Measurements from ENCODE around the gene USP25. TPM values are rescaled to one million over a fixed set of nuclear protein-coding genes. Genes with fewer than 3 reads are reported as not detected.

Gene USP25
- polyA plus RNA-seq, 4 donors, result 8.1 to 22.8 (median 8.9) TPM

DNA sequence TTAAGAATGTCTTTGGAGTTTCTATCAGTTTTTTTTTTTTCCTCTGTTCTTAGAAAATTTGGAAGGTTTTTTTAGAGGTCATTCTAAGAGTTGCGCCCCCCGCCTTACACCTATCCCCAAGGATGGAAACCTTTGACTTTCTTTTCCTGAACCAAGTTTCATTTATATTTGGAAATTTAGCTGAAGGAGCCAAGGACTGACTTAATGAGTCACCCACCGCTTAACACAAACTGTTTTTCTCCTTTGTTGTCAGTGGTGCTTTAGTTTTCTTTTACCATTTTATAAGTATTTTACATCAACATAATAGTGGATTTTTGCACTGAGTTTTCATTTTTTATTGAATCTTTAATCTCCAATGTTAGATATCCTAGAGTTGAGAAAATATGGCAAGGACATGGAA, 25.3 kb downstream of the USP25 start:
- Histone ChIP-seq H3K27me3 (ENCODE audit: control insufficient read depth in 3 of 3, insufficient read depth in 3 of 3, low read length in 3 of 3) (no peaks in the 10 kb centered on the region), H3K36me3 (ENCODE audit: control insufficient read depth in 3 of 3, insufficient read depth in 2 of 3, low read depth in 1 of 3, low read length in 3 of 3) (no peaks in the 10 kb centered on the region), H3K27ac (ENCODE audit: low read depth in 1 of 3, low read length in 2 of 3) (no peak overlapping the region), H3K4me3 (ENCODE audit: low read depth in 1 of 3, low read length in 3 of 3) (no peak overlapping the region), H3K9me3 (ENCODE audit: control insufficient read depth in 2 of 2, insufficient read depth in 1 of 2, low read depth in 1 of 2, low read length in 1 of 2) (peaks cover 0 to 6% of the 10 kb centered on the region in 2 donors), H3K4me1 (ENCODE audit: control insufficient read depth in 3 of 3, insufficient read depth in 2 of 3, low read depth in 1 of 3, low read length in 2 of 3) (peaks cover 15 to 20% (median 16%) of the 10 kb centered on the region in 3 donors)
- FAIRE-seq (no peak), DNase-seq (no peak)
- whole genome bisulfite sequencing, 3 donors, result 90 to 99% (median 96%) methylated on average over 3 of the region's 3 CpGs

- no peaks in the 10 kb centered on the region for H3K27me3 ChIP-seq (ENCODE audit: control insufficient read depth in 3 of 3, insufficient read depth in 3 of 3, low read length in 3 of 3)
- H3K27ac ChIP-seq (ENCODE audit: low read depth in 1 of 3, low read length in 2 of 3), result no peak overlapping the region
- FAIRE-seq (no peak), DNase-seq (no peak)
- peaks cover 0 to 6% of the 10 kb centered on the region in 2 donors for H3K9me3 ChIP-seq (ENCODE audit: control insufficient read depth in 2 of 2, insufficient read depth in 1 of 2, low read depth in 1 of 2, low read length in 1 of 2)
- no peaks in the 10 kb centered on the region for H3K36me3 ChIP-seq (ENCODE audit: control insufficient read depth in 3 of 3, insufficient read depth in 2 of 3, low read depth in 1 of 3, low read length in 3 of 3)
- H3K4me3 ChIP-seq (ENCODE audit: low read depth in 1 of 3, low read length in 3 of 3), result no peak overlapping the region
- H3K4me1 ChIP-seq (ENCODE audit: control insufficient read depth in 3 of 3, insufficient read depth in 2 of 3, low read depth in 1 of 3, low read length in 2 of 3), result peaks cover 5 to 22% (median 11%) of the 10 kb centered on the region in 3 donors
- 70 to 91% (median 83%) methylated on average over 2 of the region's 2 CpGs for WGBS, 3 donors
Observed at GRCh38 chr21:15759469-15759868, 29.7 kb downstream of the USP25 start.

- whole genome bisulfite sequencing, 3 donors, result 22 to 65% (median 40%) methylated on average over 7 of the region's 7 CpGs
- no peaks in the 10 kb centered on the region for H3K36me3 ChIP-seq (ENCODE audit: control insufficient read depth in 3 of 3, insufficient read depth in 2 of 3, low read depth in 1 of 3, low read length in 3 of 3)
- H3K9me3 ChIP-seq (ENCODE audit: control insufficient read depth in 2 of 2, insufficient read depth in 1 of 2, low read depth in 1 of 2, low read length in 1 of 2), result peaks cover 0 to 6% of the 10 kb centered on the region in 2 donors
- no peaks in the 10 kb centered on the region for H3K27me3 ChIP-seq (ENCODE audit: control insufficient read depth in 3 of 3, insufficient read depth in 3 of 3, low read length in 3 of 3)
- peaks cover 0 to 12% (median 11%) of the 10 kb centered on the region in 3 donors for H3K4me1 ChIP-seq (ENCODE audit: control insufficient read depth in 3 of 3, insufficient read depth in 2 of 3, low read depth in 1 of 3, low read length in 2 of 3)
- FAIRE-seq (no peak), DNase-seq (peak; percentile 57 to 96)
- H3K27ac ChIP-seq (ENCODE audit: low read depth in 1 of 3, low read length in 2 of 3), result no peak overlapping the region
- no peak overlapping the region for H3K4me3 ChIP-seq (ENCODE audit: low read depth in 1 of 3, low read length in 3 of 3)
Observed at GRCh38 chr21:15761507-15762100, 31.8 kb downstream of the USP25 start.

DNA sequence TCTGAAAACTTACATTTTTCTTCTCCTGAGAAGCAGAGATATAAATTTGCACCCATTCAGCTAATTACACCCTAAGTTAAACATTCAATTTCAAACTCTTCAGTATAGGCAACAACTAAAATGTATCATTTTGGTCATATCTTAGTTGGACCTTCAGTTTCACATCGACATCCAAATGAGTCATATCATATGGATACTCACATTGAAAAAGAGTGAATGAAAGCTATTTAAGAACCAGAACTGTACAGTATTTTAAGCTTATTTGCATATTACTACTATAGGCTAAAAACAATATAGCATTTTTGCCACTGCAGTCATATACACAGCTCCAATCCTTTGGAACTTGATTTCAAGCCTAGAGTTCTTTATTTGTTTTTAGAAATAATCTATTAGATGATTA, 33.6 kb downstream of the USP25 start:
- FAIRE-seq (no peak), DNase-seq (no peak)
- Histone ChIP-seq H3K27me3 (ENCODE audit: control insufficient read depth in 3 of 3, insufficient read depth in 3 of 3, low read length in 3 of 3) (no peaks in the 10 kb centered on the region), H3K27ac (ENCODE audit: low read depth in 1 of 3, low read length in 2 of 3) (no peak overlapping the region), H3K4me1 (ENCODE audit: control insufficient read depth in 3 of 3, insufficient read depth in 2 of 3, low read depth in 1 of 3, low read length in 2 of 3) (peaks cover 0 to 13% (median 10%) of the 10 kb centered on the region in 3 donors), H3K36me3 (ENCODE audit: control insufficient read depth in 3 of 3, insufficient read depth in 2 of 3, low read depth in 1 of 3, low read length in 3 of 3) (no peaks in the 10 kb centered on the region), H3K9me3 (ENCODE audit: control insufficient read depth in 2 of 2, insufficient read depth in 1 of 2, low read depth in 1 of 2, low read length in 1 of 2) (peaks cover 0 to 4% of the 10 kb centered on the region in 2 donors), H3K4me3 (ENCODE audit: low read depth in 1 of 3, low read length in 3 of 3) (no peak overlapping the region)
- 46 to 76% (median 60%) methylated on average over 1 of the region's 1 CpG for WGBS, 3 donors

DNA sequence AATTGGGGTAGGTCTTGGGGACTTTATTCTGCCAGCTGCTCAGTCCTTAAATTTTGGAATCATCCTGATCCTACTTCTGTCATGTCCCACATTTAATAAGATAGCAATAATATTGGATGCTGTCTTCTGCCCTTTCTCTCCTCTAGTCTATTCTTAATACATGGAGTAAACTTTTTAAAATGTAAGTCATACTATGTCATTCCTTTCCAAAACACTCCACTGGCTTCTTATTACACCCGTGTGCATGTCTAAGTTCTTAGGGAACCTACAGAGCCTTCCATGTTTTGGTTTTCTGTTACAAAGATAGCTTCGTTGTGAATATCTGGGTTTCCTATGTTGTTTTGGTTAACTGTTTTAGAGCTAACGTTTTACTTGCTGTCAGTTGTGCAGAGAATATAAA, 35.1 kb downstream of the USP25 start:
- no peaks in the 10 kb centered on the region for H3K27me3 ChIP-seq (ENCODE audit: control insufficient read depth in 3 of 3, insufficient read depth in 3 of 3, low read length in 3 of 3)
- DNase-seq (no peak), FAIRE-seq (no peak)
- H3K4me1 ChIP-seq (ENCODE audit: control insufficient read depth in 3 of 3, insufficient read depth in 2 of 3, low read depth in 1 of 3, low read length in 2 of 3), result peaks cover 0 to 12% (median 9%) of the 10 kb centered on the region in 3 donors
- no peak overlapping the region for H3K4me3 ChIP-seq (ENCODE audit: low read depth in 1 of 3, low read length in 3 of 3)
- no peak overlapping the region for H3K27ac ChIP-seq (ENCODE audit: low read depth in 1 of 3, low read length in 2 of 3)
- H3K9me3 ChIP-seq (ENCODE audit: control insufficient read depth in 2 of 2, insufficient read depth in 1 of 2, low read depth in 1 of 2, low read length in 1 of 2), result no peaks in the 10 kb centered on the region
- no peaks in the 10 kb centered on the region for H3K36me3 ChIP-seq (ENCODE audit: control insufficient read depth in 3 of 3, insufficient read depth in 2 of 3, low read depth in 1 of 3, low read length in 3 of 3)
- 71 to 82% (median 72%) methylated on average over 3 of the region's 3 CpGs for WGBS, 3 donors

- Histone ChIP-seq H3K4me3 (ENCODE audit: low read depth in 1 of 3, low read length in 3 of 3) (no peak overlapping the region), H3K4me1 (ENCODE audit: control insufficient read depth in 3 of 3, insufficient read depth in 2 of 3, low read depth in 1 of 3, low read length in 2 of 3) (peaks cover 0 to 4% (median 0%) of the 10 kb centered on the region in 3 donors), H3K27me3 (ENCODE audit: control insufficient read depth in 3 of 3, insufficient read depth in 3 of 3, low read length in 3 of 3) (no peaks in the 10 kb centered on the region), H3K36me3 (ENCODE audit: control insufficient read depth in 3 of 3, insufficient read depth in 2 of 3, low read depth in 1 of 3, low read length in 3 of 3) (no peaks in the 10 kb centered on the region), H3K9me3 (ENCODE audit: control insufficient read depth in 2 of 2, insufficient read depth in 1 of 2, low read depth in 1 of 2, low read length in 1 of 2) (no peaks in the 10 kb centered on the region), H3K27ac (ENCODE audit: low read depth in 1 of 3, low read length in 2 of 3) (no peak overlapping the region)
- WGBS, 3 donors, result 68 to 73% (median 69%) methylated on average over 1 of the region's 1 CpG
- DNase-seq, result no peak
- FAIRE-seq, result no peak
Observed at GRCh38 chr21:15766952-15767603, 37.3 kb downstream of the USP25 start.

- no peaks in the 10 kb centered on the region for H3K27me3 ChIP-seq (ENCODE audit: control insufficient read depth in 3 of 3, insufficient read depth in 3 of 3, low read length in 3 of 3)
- 24 to 70% (median 45%) methylated on average over 5 of the region's 5 CpGs for WGBS, 3 donors
- H3K4me1 ChIP-seq (ENCODE audit: control insufficient read depth in 3 of 3, insufficient read depth in 2 of 3, low read depth in 1 of 3, low read length in 2 of 3), result peaks cover 0 to 2% (median 0%) of the 10 kb centered on the region in 3 donors
- H3K36me3 ChIP-seq (ENCODE audit: control insufficient read depth in 3 of 3, insufficient read depth in 2 of 3, low read depth in 1 of 3, low read length in 3 of 3), result peaks cover 0 to 2% (median 0%) of the 10 kb centered on the region in 3 donors
- no peak overlapping the region for H3K27ac ChIP-seq (ENCODE audit: low read depth in 1 of 3, low read length in 2 of 3)
- H3K9me3 ChIP-seq (ENCODE audit: control insufficient read depth in 2 of 2, insufficient read depth in 1 of 2, low read depth in 1 of 2, low read length in 1 of 2), result no peaks in the 10 kb centered on the region
- no peak overlapping the region for H3K4me3 ChIP-seq (ENCODE audit: low read depth in 1 of 3, low read length in 3 of 3)
- FAIRE-seq, result no peak
- peak in 1 of 2 donors; percentile 73 for DNase-seq
Observed at GRCh38 chr21:15768045-15768601, 38.3 kb downstream of the USP25 start.

DNA sequence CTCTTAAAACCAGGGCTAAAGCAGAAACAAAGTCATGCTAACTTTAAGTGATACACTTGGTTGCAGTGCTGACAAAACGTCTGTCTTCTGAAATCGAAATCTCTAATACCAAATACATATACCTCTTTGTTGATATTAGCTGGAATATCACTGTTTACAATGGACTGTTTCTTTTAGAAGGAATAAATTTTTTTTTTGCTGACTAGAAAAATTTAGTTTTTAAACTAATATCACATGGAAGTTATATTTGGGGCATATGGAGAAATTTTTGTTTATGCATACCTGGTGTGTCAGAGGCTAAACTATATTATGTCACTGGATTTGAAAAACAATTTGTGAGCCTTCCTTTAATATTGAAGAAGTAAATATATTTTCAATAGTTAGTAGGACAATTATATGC, 39.1 kb downstream of the USP25 start:
- peaks cover 0 to 3% (median 0%) of the 10 kb centered on the region in 3 donors for H3K36me3 ChIP-seq (ENCODE audit: control insufficient read depth in 3 of 3, insufficient read depth in 2 of 3, low read depth in 1 of 3, low read length in 3 of 3)
- FAIRE-seq (no peak), DNase-seq (no peak)
- no peaks in the 10 kb centered on the region for H3K9me3 ChIP-seq (ENCODE audit: control insufficient read depth in 2 of 2, insufficient read depth in 1 of 2, low read depth in 1 of 2, low read length in 1 of 2)
- no peak overlapping the region for H3K4me3 ChIP-seq (ENCODE audit: low read depth in 1 of 3, low read length in 3 of 3)
- no peaks in the 10 kb centered on the region for H3K27me3 ChIP-seq (ENCODE audit: control insufficient read depth in 3 of 3, insufficient read depth in 3 of 3, low read length in 3 of 3)
- no peak overlapping the region for H3K27ac ChIP-seq (ENCODE audit: low read depth in 1 of 3, low read length in 2 of 3)
- peaks cover 0 to 2% (median 0%) of the 10 kb centered on the region in 3 donors for H3K4me1 ChIP-seq (ENCODE audit: control insufficient read depth in 3 of 3, insufficient read depth in 2 of 3, low read depth in 1 of 3, low read length in 2 of 3)
- 86 to 95% (median 95%) methylated on average over 2 of the region's 2 CpGs for WGBS, 3 donors
